Vagina (tissue), 2 donors: ENCODE results near the gene TNIP2. TPM values are rescaled to one million over a fixed set of nuclear protein-coding genes. Genes with fewer than 3 reads are reported as not detected.

ENCODE experiments used
- DNase-seq, 2 donors: peaks; one replicate each; pipeline ENCODE4 v3.0.0-alpha.2; 2017; ENCODE audit errors: extremely low spot score in 2 of 2
- H3K27ac ChIP-seq: fragments of 200-600 bp; sonication (generic); one replicate; pipeline ENCODE4 v1.5.1; 2019
- H3K27me3 ChIP-seq: fragments of 200-600 bp; sonication (generic); one replicate; pipeline ENCODE4 v1.5.1; 2019
- H3K36me3 ChIP-seq, 2 donors: fragments of 200-600 bp; sonication (generic); one replicate each; pipeline ENCODE4 v1.5.1; 2017 to 2019
- H3K4me1 ChIP-seq: fragments of 200-600 bp; sonication (generic); one replicate; pipeline ENCODE4 v1.5.1; 2019
- H3K4me3 ChIP-seq, 2 donors: fragments of 200-600 bp; sonication (generic); 1 replicate in 1 of 2; 2 replicates in 1 of 2; pipeline ENCODE4 v1.5.1; 2016 to 2019
- H3K9me3 ChIP-seq: fragments of 200-600 bp; sonication (generic); one replicate; pipeline ENCODE4 v1.5.1; 2019
- POLR2A ChIP-seq, 2 donors: fragments of 450-650 bp; IDR thresholded peaks; one replicate each; pipeline ENCODE4 v1.6.1; 2017; ENCODE audit warnings: antibody characterized with exemption in 2 of 2, mild to moderate bottlenecking in 2 of 2, moderate library complexity in 2 of 2
- POLR2AphosphoS5 ChIP-seq, 2 donors: sonication (generic); formaldehyde crosslinking; IDR thresholded peaks; one replicate each; pipeline ENCODE4 v1.9.0; 2017; ENCODE audit warnings: antibody characterized with exemption in 2 of 2, mild to moderate bottlenecking in 2 of 2, low read depth in 1 of 2; ENCODE audit not compliant: insufficient read depth in 1 of 2
- intact Hi-C: fragments of 100-400 bp; cut with DNase I; formaldehyde crosslinking; loops from one replicate; pipeline ENCODE4 v1.15.1; 2023
- total RNA-seq: library from RNA; depleted of rRNA; stranded (reverse); fragments of >200 nt; gene quantifications from one replicate; pipeline ENCODE4 v1.2.3, GENCODE V29; 2016
- TF ChIP-seq, protein P1 (sequence below), 3 experiments: fragments of 450-650 bp in 2 of 3; fragments of 200-600 bp in 1 of 3; sonication (generic) in 1 of 3; IDR thresholded peaks; one replicate each; pipeline ENCODE4 v1.5.1; 2017 to 2019; ENCODE audit warnings: antibody characterized with exemption in 3 of 3, mild to moderate bottlenecking in 2 of 3, moderate library complexity in 2 of 3

TNIP2 gene
- total RNA-seq, 1 donor from 2014 or later: 57.0 TPM

DNA sequence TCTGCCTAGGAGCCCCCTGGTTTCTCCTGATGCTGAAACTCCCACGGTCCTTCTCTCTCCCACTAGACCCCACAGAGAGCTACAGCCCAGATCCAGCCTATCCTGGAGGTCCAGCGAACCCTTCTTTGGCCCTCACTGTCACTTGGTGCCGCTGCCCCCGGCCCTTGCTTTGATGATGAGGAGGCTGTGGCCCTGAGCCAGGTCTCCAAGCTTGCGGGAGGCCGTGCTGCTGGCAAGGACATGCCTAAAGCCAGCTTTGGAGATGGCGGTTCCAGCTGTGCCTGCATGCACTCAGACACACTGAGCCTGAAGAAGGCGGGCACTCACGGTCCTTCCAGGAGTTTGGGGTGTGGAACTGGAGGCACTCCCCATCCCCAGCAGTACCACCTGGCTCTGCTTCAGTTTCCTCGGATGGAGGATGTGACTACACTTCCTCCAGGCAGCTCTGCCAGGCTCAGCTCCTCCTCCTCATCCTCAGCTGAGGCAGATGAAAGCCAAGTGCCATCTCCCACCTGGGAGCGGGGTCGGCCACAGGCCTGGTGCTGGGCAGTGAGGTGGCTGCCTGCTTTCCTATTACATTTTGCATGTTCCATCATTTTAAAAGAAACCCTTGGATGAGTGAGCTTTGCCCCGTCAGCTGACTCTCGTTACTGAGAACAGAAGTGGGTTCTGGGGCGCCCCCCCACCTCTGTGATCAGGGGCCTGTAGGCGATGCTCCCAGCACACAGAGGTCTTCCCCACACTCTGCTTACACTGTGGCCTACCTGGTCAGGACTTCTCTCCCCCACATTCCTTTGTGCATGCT, 9.0 kb downstream of the TNIP2 start:
- no peaks in the 10 kb centered on the region for H3K9me3 ChIP-seq
- no peak for DNase-seq
- peaks cover 17% of the 10 kb centered on the region for H3K4me1 ChIP-seq
- H3K4me3 ChIP-seq: no peak overlapping the region
- intact Hi-C loops: no loop called here
- peak overlapping the region; percentile 6 for H3K27ac ChIP-seq
- H3K27me3 ChIP-seq: no peaks in the 10 kb centered on the region
- peaks cover 0 to 46% of the 10 kb centered on the region in 2 donors for H3K36me3 ChIP-seq
- TF ChIP-seq, protein P1, sequence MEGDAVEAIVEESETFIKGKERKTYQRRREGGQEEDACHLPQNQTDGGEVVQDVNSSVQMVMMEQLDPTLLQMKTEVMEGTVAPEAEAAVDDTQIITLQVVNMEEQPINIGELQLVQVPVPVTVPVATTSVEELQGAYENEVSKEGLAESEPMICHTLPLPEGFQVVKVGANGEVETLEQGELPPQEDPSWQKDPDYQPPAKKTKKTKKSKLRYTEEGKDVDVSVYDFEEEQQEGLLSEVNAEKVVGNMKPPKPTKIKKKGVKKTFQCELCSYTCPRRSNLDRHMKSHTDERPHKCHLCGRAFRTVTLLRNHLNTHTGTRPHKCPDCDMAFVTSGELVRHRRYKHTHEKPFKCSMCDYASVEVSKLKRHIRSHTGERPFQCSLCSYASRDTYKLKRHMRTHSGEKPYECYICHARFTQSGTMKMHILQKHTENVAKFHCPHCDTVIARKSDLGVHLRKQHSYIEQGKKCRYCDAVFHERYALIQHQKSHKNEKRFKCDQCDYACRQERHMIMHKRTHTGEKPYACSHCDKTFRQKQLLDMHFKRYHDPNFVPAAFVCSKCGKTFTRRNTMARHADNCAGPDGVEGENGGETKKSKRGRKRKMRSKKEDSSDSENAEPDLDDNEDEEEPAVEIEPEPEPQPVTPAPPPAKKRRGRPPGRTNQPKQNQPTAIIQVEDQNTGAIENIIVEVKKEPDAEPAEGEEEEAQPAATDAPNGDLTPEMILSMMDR (IDR thresholded peaks at IDR 0.05): no peak
- TF ChIP-seq POLR2AphosphoS5 (IDR thresholded peaks at IDR 0.05; ENCODE audit: insufficient read depth in 1 of 2, low read depth in 1 of 2) (no peak), POLR2A (IDR thresholded peaks at IDR 0.05) (no peak)

DNA sequence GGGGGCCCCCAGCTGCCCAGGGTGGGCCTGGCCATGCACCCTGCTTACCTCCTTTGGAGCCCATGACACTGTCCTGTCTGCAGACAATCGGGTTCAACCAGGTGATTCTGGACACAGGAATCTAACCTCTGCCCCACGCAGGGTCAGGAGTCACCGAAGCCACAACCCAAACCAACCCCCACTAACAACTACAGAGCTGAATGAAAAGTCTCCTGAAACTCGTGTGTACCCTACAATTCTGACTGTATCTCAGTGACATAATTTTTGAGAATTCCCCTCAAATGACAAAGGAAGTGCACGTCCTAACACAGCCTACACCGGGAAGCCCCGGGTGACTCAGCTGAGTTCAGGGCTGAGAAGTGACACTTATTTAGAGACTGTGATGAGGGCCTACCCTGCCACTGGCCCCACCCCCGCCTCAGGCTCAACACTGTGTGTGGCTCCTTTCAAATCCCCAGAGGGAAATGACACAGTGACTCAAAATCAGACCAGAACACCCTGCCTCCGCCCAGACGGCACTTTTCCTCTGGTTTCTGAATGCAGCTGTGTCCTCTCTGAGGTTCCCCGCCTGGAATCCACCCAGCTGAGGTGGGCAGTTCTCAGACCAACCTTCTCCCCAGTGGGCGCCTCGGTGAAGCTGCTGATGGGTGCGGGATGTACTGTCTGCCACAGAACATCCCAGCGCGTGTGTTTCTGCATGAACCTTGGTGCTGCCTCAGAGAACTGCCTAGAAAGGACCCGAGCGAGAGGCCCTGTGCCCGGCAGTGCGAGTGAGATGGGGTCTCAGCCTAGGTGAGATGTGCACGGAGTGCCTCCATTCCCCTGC, 9.9 kb downstream of the TNIP2 start:
- H3K27me3 ChIP-seq: no peaks in the 10 kb centered on the region
- TF ChIP-seq, protein P1 (IDR thresholded peaks at IDR 0.05): no peak
- TF ChIP-seq POLR2AphosphoS5 (IDR thresholded peaks at IDR 0.05; ENCODE audit: insufficient read depth in 1 of 2, low read depth in 1 of 2): no peak
- no peak for TF ChIP-seq POLR2A (IDR thresholded peaks at IDR 0.05)
- no peaks in the 10 kb centered on the region for H3K9me3 ChIP-seq
- no peak overlapping the region for H3K4me3 ChIP-seq
- intact Hi-C loops: no loop called here
- H3K4me1 ChIP-seq: peaks cover 17% of the 10 kb centered on the region
- peaks cover 0 to 46% of the 10 kb centered on the region in 2 donors for H3K36me3 ChIP-seq
- no peak for DNase-seq
- peak overlapping the region; percentile 6 for H3K27ac ChIP-seq

DNA sequence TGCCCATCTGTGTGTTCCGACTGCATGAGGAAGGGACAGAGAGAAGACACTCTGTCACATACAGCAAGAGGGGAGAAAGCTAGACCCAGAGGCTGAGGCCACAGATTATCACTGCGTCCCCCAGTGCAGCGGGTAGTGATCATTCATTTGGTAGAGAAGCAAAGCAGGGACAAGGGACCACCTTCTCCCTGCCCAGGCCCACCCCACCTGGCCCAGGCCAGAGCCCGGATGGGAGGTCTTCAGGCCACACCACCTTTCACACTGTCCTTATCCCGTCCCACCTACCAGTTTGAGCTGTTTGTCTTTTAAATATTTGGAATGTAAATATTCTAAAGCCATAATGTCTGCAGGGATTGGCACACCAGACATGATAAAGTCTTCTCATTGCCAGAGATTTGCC, 10.6 kb downstream of the TNIP2 start:
- TF ChIP-seq POLR2A (IDR thresholded peaks at IDR 0.05) (no peak), POLR2AphosphoS5 (IDR thresholded peaks at IDR 0.05; ENCODE audit: insufficient read depth in 1 of 2, low read depth in 1 of 2) (no peak)
- TF ChIP-seq, protein P1 (IDR thresholded peaks at IDR 0.05): no peak
- Histone ChIP-seq H3K27me3 (no peaks in the 10 kb centered on the region), H3K27ac (no peak overlapping the region), H3K9me3 (no peaks in the 10 kb centered on the region), H3K4me3 (no peak overlapping the region), H3K36me3 (peaks cover 0 to 46% of the 10 kb centered on the region in 2 donors), H3K4me1 (peaks cover 17% of the 10 kb centered on the region)
- intact Hi-C loops: no loop called here
- DNase-seq: no peak

DNA sequence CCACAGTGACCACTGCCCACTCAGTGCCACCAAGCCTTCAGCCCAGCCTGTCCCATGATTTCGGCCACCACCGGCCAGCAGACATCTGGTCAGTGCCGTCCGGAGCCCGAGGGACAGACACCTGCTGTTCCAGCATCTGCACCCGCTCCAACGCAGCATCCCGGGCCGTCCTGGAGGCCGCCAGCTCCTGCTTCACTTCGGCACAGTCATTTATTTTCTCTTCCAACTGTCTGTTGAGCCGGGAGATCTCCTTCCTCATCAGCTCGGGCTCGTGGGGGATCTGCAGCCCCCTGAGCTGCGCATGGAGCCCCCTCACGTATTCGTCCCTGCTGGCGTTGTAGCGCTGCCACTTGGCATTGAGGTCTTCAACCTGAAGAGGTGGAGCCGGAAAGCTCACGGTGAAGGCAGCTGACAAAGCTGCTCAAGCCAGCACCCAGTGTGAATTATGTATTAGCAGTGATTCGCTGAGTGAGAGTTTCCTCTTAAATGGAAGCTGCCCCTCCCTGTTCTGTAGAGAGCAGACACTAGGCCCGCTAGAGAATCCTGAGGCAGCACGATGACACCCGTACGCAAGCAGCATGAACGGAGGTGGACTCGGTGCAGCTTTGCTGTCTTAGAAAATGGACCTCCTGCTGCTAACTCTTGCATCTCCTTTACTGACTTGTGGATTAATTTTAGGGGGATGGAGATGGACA, 11.4 kb downstream of the TNIP2 start:
- Histone ChIP-seq H3K27me3 (no peaks in the 10 kb centered on the region), H3K4me3 (no peak overlapping the region), H3K9me3 (no peaks in the 10 kb centered on the region), H3K36me3 (peaks cover 0 to 46% of the 10 kb centered on the region in 2 donors), H3K27ac (no peak overlapping the region), H3K4me1 (peaks cover 17% of the 10 kb centered on the region)
- TF ChIP-seq, protein P1 (IDR thresholded peaks at IDR 0.05): no peak
- intact Hi-C loops: no loop called here
- no peak for DNase-seq
